Endothelial cell of umbilical vein (primary cell): ENCODE results near the gene GTF2F1. TPM values are rescaled to one million over a fixed set of nuclear protein-coding genes. Genes with fewer than 3 reads are reported as not detected.

Experiments
- BruUV-seq: library from RNA; stranded (reverse); fragments of 400-500 nt; replicated peaks from 2 replicates; lab custom pipeline; 2021; lab: Mats Ljungman, UMichigan
- CTCF ChIA-PET: fragments of 300-600, 350-600 bp; sonication (Branson Sonifier 250); formaldehyde crosslinking; loops from one replicate; lab custom pipeline; 2021; ENCODE audit warnings: antibody characterized with exemption, inconsistent platforms; lab: Charles Lee
- POLR2A ChIA-PET: fragments of 300-600, 350-600 bp; sonication (Branson Sonifier 250); formaldehyde crosslinking; loops from one replicate; lab custom pipeline; 2021; ENCODE audit warnings: antibody characterized with exemption, inconsistent platforms; lab: Charles Lee
- DNase-seq: peaks from one replicate; pipeline ENCODE4 v3.0.0-alpha.2; 2011; ENCODE audit warnings: low read depth, low spot score
- FAIRE-seq: peaks from 2 replicates; lab custom pipeline; 2011; peaks lifted over from hg19 to GRCh38; lab: Jason Lieb, UNC
- H2AFZ ChIP-seq: 2 replicates; pipeline ENCODE4 v1.6.0; 2012; ENCODE audit warnings: low read depth, low read length, control low read depth, inconsistent platforms
- H3K27ac ChIP-seq: 2 replicates; pipeline ENCODE4 v1.5.1; 2011; ENCODE audit warnings: low read depth, mild to moderate bottlenecking, control low read depth, low read length, moderate library complexity; ENCODE audit not compliant: insufficient read depth
- H3K27me3 ChIP-seq, 2 experiments: 2 replicates each; pipeline versions ENCODE4 v1.6.0 to v1.6.1; 2011; ENCODE audit warnings: low read length in 2 of 2, mixed read lengths in 1 of 2; ENCODE audit not compliant: control insufficient read depth in 2 of 2, insufficient read depth in 2 of 2
- H3K36me3 ChIP-seq, 2 experiments: 2 replicates in 1 of 2; 3 replicates in 1 of 2; pipeline ENCODE4 v1.5.1; 2011; ENCODE audit warnings: low read length in 2 of 2, mild to moderate bottlenecking in 1 of 2, moderate library complexity in 1 of 2; ENCODE audit not compliant: control insufficient read depth in 2 of 2, insufficient read depth in 2 of 2; ENCODE audit errors: extremely low read depth in 1 of 2
- H3K4me1 ChIP-seq: 3 replicates; pipeline ENCODE4 v1.5.1; 2011; ENCODE audit warnings: mild to moderate bottlenecking, low read length; ENCODE audit not compliant: control insufficient read depth, insufficient read depth; ENCODE audit errors: extremely low read depth
- H3K4me2 ChIP-seq: 2 replicates; pipeline ENCODE4 v1.6.1; 2011; ENCODE audit warnings: low read length, control low read depth, mixed read lengths; ENCODE audit not compliant: insufficient read depth
- H3K4me3 ChIP-seq, 3 experiments: fragments of 200-600 bp in 1 of 3; sonication (generic), shearing (Covaris generic) in 1 of 3; replicated peaks in 1 of 3; 2 replicates each; pipeline ENCODE4 v1.5.1; 2011 to 2016; ENCODE audit warnings: control low read depth in 3 of 3, low read length in 3 of 3, mild to moderate bottlenecking in 2 of 3, inconsistent platforms in 1 of 3, low read depth in 1 of 3, moderate library complexity in 1 of 3; ENCODE audit not compliant: insufficient read depth in 1 of 3
- H3K79me2 ChIP-seq: 2 replicates; pipeline ENCODE4 v1.6.0; 2012; ENCODE audit warnings: low read length, inconsistent platforms; ENCODE audit not compliant: control insufficient read depth, insufficient read depth
- H3K9ac ChIP-seq: replicated peaks from 2 replicates; pipeline ENCODE3; 2011; ENCODE audit warnings: low read length, control low read depth; ENCODE audit not compliant: insufficient read depth; ENCODE audit errors: extremely low read depth
- H3K9me1 ChIP-seq: replicated peaks from 3 replicates; pipeline ENCODE4 v1.6.0; 2011; ENCODE audit warnings: mild to moderate bottlenecking, low read length; ENCODE audit not compliant: control insufficient read depth, insufficient read depth; ENCODE audit errors: extremely low read depth
- H3K9me3 ChIP-seq: replicated peaks from 2 replicates; pipeline ENCODE4 v1.5.1; 2012; ENCODE audit warnings: low read length, inconsistent platforms; ENCODE audit not compliant: control insufficient read depth, insufficient read depth
- H4K20me1 ChIP-seq: replicated peaks from 2 replicates; pipeline ENCODE3; 2011; ENCODE audit warnings: mild to moderate bottlenecking, low read length; ENCODE audit not compliant: control insufficient read depth, insufficient read depth; ENCODE audit errors: extremely low read depth
- EZH2 ChIP-seq: IDR thresholded peaks from 2 replicates; pipeline ENCODE4 v1.6.1; 2012; ENCODE audit warnings: borderline replicate concordance, low read depth, mild to moderate bottlenecking, moderate library complexity, low read length, inconsistent platforms; ENCODE audit not compliant: severe bottlenecking
- FOS ChIP-seq: IDR thresholded peaks from 2 replicates; pipeline ENCODE4 v1.6.1; 2011; ENCODE audit warnings: mild to moderate bottlenecking, low read length, moderate library complexity, borderline replicate concordance; ENCODE audit not compliant: insufficient read depth
- GATA2 ChIP-seq: IDR thresholded peaks from 2 replicates; pipeline ENCODE4 v1.7.0; 2011; ENCODE audit warnings: low read depth, mild to moderate bottlenecking, moderate library complexity, mixed read lengths, low read length; ENCODE audit not compliant: insufficient read length, insufficient read depth
- JUN ChIP-seq: IDR thresholded peaks from 2 replicates; pipeline ENCODE4 v1.6.1; 2011; ENCODE audit warnings: borderline replicate concordance, low read depth; ENCODE audit not compliant: insufficient read length, insufficient read depth
- MYC ChIP-seq: IDR thresholded peaks from one replicate; pipeline ENCODE4 v1.6.1; 2011; ENCODE audit warnings: mild to moderate bottlenecking, low read depth, low read length
- POLR2A ChIP-seq: IDR thresholded peaks from 2 replicates; pipeline ENCODE4 v1.6.1; 2012; ENCODE audit warnings: low read depth, mild to moderate bottlenecking, control low read depth, low read length
- POLR2AphosphoS5 ChIP-seq: IDR thresholded peaks from 2 replicates; pipeline ENCODE4 v1.6.1; 2012; ENCODE audit warnings: low read depth, mild to moderate bottlenecking, control low read depth, low read length, moderate library complexity; ENCODE audit not compliant: insufficient read depth
- dilution Hi-C: fragments of 300-500 bp; cut with MboI; formaldehyde crosslinking; loops from one replicate; pipeline ENCODE4 v1.15.0; 2019; ENCODE audit warnings: low sequenced_read_pairs; ENCODE audit not compliant: extremely low pct_ligation_motif_present
- intact Hi-C: fragments of 100-400 bp; cut with micrococcal nuclease; formaldehyde crosslinking; loops from one replicate; pipeline ENCODE4 v1.10.0; 2022
- polyA plus RNA-seq, 4 experiments: library from polyadenylated mRNA; depleted of rRNA in 3 of 4; stranded (reverse) in 3 of 4; unstranded in 1 of 4; fragments of >200 nt; gene quantifications; 2 replicates each; pipeline versions ENCODE4 v1.2.1 to v1.2.3, GENCODE V29; 2011 to 2012; ENCODE audit warnings: missing spikeins in 1 of 4
- total RNA-seq: library from RNA; stranded (reverse); gene quantifications from 2 replicates; pipeline ENCODE4 v1.2.3, GENCODE V29; 2021
- TF ChIP-seq, protein P1 (sequence below), 2 donors: IDR thresholded peaks; 1 replicate in 1 of 2; 2 replicates in 1 of 2; pipeline ENCODE4 v1.5.1; 2011; ENCODE audit warnings: low read length in 2 of 2, mild to moderate bottlenecking in 2 of 2, moderate library complexity in 2 of 2, control low read depth in 1 of 2, inconsistent platforms in 1 of 2, low read depth in 1 of 2; ENCODE audit not compliant: insufficient read depth in 1 of 2; ENCODE audit errors: extremely low read depth in 1 of 2
- TF ChIP-seq, protein P2 (sequence below): IDR thresholded peaks from 2 replicates; pipeline ENCODE4 v1.6.1; 2011; ENCODE audit not compliant: insufficient read depth, insufficient read length

The GTF2F1 gene
- total and polyA plus RNA-seq, 2 donors (not counting 3 experiments of a cell fraction or from before 2014, with no cell fraction given) = 44.8 to 56.4 TPM

DNA sequence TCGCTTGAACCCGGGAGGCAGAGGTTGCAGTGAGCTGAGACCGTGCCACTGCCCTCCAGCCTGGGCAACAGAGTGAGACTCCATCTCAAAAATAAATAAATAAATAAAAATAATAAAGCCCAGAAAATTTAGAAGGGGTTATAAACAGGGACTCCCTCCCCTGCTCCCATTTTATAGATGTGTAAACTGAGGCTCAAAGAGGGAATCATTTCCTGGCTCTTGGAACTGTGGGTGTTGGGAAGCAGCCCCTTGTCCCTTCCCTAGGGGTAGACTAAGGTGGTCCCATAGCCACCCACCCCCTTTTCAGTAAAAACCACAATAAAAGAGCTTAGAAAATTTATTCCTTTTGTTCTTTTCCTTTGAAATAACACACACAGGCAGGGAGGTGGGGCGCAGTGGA lies 46.8 kb upstream of the GTF2F1 start:
- no peaks in the 10 kb centered on the region for H3K79me2 ChIP-seq
- no peak for FAIRE-seq
- H3K27ac ChIP-seq = no peak overlapping the region
- ChIA-PET CTCF (no interaction called here), POLR2A (interaction anchor here (0.7 kb wide), 1 partner anchor 15 kb away, joined by 3 read pairs; the partner anchor contains the start of gene KHSRP)
- BruUV-seq = no TSS peak
- no peak for DNase-seq
- no peak overlapping the region for H3K4me2 ChIP-seq
- H2AFZ ChIP-seq = no peak overlapping the region
- H3K9me3 ChIP-seq = no peaks in the 10 kb centered on the region
- dilution Hi-C loops = no loop called here
- no peaks in the 10 kb centered on the region for H4K20me1 ChIP-seq
- no peaks in the 10 kb centered on the region for H3K36me3 ChIP-seq
- H3K9ac ChIP-seq = no peak overlapping the region
- no peak overlapping the region for H3K4me3 ChIP-seq
- no peaks in the 10 kb centered on the region for H3K4me1 ChIP-seq
- intact Hi-C loops = no loop called here
- no peaks in the 10 kb centered on the region for H3K9me1 ChIP-seq
- TF ChIP-seq FOS = no peak
- TF ChIP-seq GATA2 = no peak
- no peak for TF ChIP-seq POLR2AphosphoS5
- TF ChIP-seq, protein P1, sequence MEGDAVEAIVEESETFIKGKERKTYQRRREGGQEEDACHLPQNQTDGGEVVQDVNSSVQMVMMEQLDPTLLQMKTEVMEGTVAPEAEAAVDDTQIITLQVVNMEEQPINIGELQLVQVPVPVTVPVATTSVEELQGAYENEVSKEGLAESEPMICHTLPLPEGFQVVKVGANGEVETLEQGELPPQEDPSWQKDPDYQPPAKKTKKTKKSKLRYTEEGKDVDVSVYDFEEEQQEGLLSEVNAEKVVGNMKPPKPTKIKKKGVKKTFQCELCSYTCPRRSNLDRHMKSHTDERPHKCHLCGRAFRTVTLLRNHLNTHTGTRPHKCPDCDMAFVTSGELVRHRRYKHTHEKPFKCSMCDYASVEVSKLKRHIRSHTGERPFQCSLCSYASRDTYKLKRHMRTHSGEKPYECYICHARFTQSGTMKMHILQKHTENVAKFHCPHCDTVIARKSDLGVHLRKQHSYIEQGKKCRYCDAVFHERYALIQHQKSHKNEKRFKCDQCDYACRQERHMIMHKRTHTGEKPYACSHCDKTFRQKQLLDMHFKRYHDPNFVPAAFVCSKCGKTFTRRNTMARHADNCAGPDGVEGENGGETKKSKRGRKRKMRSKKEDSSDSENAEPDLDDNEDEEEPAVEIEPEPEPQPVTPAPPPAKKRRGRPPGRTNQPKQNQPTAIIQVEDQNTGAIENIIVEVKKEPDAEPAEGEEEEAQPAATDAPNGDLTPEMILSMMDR (IDR thresholded peaks at IDR 0.05; ENCODE audit: extremely low read depth in 1 of 2, insufficient read depth in 1 of 2, low read depth in 1 of 2, low read length in 2 of 2) = no peak
- TF ChIP-seq, protein P2, sequence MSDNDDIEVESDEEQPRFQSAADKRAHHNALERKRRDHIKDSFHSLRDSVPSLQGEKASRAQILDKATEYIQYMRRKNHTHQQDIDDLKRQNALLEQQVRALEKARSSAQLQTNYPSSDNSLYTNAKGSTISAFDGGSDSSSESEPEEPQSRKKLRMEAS = no peak
- TF ChIP-seq JUN = no peak
- no peak for TF ChIP-seq POLR2A
- TF ChIP-seq EZH2 = no peak
- TF ChIP-seq MYC = no peak
- no peaks in the 10 kb centered on the region for H3K27me3 ChIP-seq
